Left ventricle myocardium inferior (tissue), 1 donor: ENCODE results near the gene MAP6. TPM values are rescaled to one million over a fixed set of nuclear protein-coding genes. Genes with fewer than 3 reads are reported as not detected.

Experiments used
- DNase-seq: peaks from one replicate; pipeline ENCODE4 v3.0.0-alpha.2; 2020
- H3K27ac ChIP-seq: fragments of 200-600 bp; replicated peaks from 2 replicates; pipeline ENCODE4 v1.8.0; 2021
- H3K27me3 ChIP-seq: fragments of 200-600 bp; 2 replicates; pipeline ENCODE4 v1.8.0; 2021; ENCODE audit warnings: low read depth
- H3K36me3 ChIP-seq: fragments of 200-600 bp; 2 replicates; pipeline ENCODE4 v1.8.0; 2021
- H3K4me1 ChIP-seq: fragments of 200-600 bp; 2 replicates; pipeline ENCODE4 v1.8.0; 2021
- H3K4me3 ChIP-seq: fragments of 200-600 bp; 2 replicates; pipeline ENCODE4 v1.8.0; 2021; ENCODE audit warnings: mild to moderate bottlenecking, moderate library complexity
- H3K9me3 ChIP-seq: fragments of 200-600 bp; replicated peaks from 2 replicates; pipeline ENCODE4 v1.8.0; 2021
- CTCF ChIP-seq: fragments of 200-600 bp; IDR thresholded peaks from 2 replicates; pipeline ENCODE4 v1.8.0; 2021; ENCODE audit warnings: antibody characterized with exemption, mild to moderate bottlenecking, borderline replicate concordance
- intact Hi-C: fragments of 100-400 bp; cut with micrococcal nuclease; formaldehyde crosslinking; loops from one replicate; pipeline ENCODE4 v1.11.0; 2022
- total RNA-seq: library from RNA; stranded (reverse); fragmentation: NEBNext Ultra II Directional; extraction: Animal tissue kit (Norgen Biotek cat#: 25700); gene quantifications from one replicate; pipeline ENCODE4 v1.2.1, GENCODE V29; 2021
- donor health status: DM: no; HTN: yes; CAD: no; lungs with severe emphysema.

MAP6 gene
- total RNA-seq, 1 donor from 2014 or later, result 5.7 TPM

- DNase-seq, result no peak
- no peaks in the 10 kb centered on the region for H3K9me3 ChIP-seq
- no peak overlapping the region for H3K4me3 ChIP-seq
- H3K27ac ChIP-seq, result no peak overlapping the region
- H3K4me1 ChIP-seq, result peaks cover 20% of the 10 kb centered on the region
- intact Hi-C loops, result no loop called here
- no peaks in the 10 kb centered on the region for H3K36me3 ChIP-seq
- TF ChIP-seq CTCF, result no peak
- H3K27me3 ChIP-seq, result peaks cover 14% of the 10 kb centered on the region
Observed at GRCh38 chr11:75665126-75665525, 3.7 kb downstream of the MAP6 start.

GRCh38 chr11:75664389-75664788 is 4.4 kb downstream of the MAP6 start:
- DNase-seq, result no peak
- Histone ChIP-seq H3K4me1 (peaks cover 20% of the 10 kb centered on the region), H3K4me3 (no peak overlapping the region), H3K9me3 (no peaks in the 10 kb centered on the region), H3K27ac (no peak overlapping the region), H3K36me3 (no peaks in the 10 kb centered on the region), H3K27me3 (peaks cover 6% of the 10 kb centered on the region)
- no peak for TF ChIP-seq CTCF
- intact Hi-C loops, result no loop called here

GRCh38 chr11:75663808-75664207 is 5.0 kb downstream of the MAP6 start:
- H3K36me3 ChIP-seq, result no peaks in the 10 kb centered on the region
- no peak for TF ChIP-seq CTCF
- no peak overlapping the region for H3K27ac ChIP-seq
- no peaks in the 10 kb centered on the region for H3K9me3 ChIP-seq
- no peak overlapping the region for H3K4me3 ChIP-seq
- intact Hi-C loops, result no loop called here
- peaks cover 5% of the 10 kb centered on the region for H3K27me3 ChIP-seq
- DNase-seq, result no peak
- peaks cover 18% of the 10 kb centered on the region for H3K4me1 ChIP-seq

- no peaks in the 10 kb centered on the region for H3K9me3 ChIP-seq
- no peaks in the 10 kb centered on the region for H3K27me3 ChIP-seq
- DNase-seq, result no peak
- no peak for TF ChIP-seq CTCF
- H3K4me3 ChIP-seq, result no peak overlapping the region
- no peaks in the 10 kb centered on the region for H3K36me3 ChIP-seq
- peaks cover 14% of the 10 kb centered on the region for H3K4me1 ChIP-seq
- no peak overlapping the region for H3K27ac ChIP-seq
- intact Hi-C loops, result no loop called here
Observed at GRCh38 chr11:75659836-75660235, 9.0 kb downstream of the MAP6 start.

GRCh38 chr11:75656044-75656727 is 12.7 kb downstream of the MAP6 start:
- no peak overlapping the region for H3K27ac ChIP-seq
- no peak for TF ChIP-seq CTCF

GRCh38 chr11:75655605-75656004 is 13.2 kb downstream of the MAP6 start:
- H3K4me1 ChIP-seq, result peaks cover 25% of the 10 kb centered on the region
- H3K36me3 ChIP-seq, result no peaks in the 10 kb centered on the region
- H3K4me3 ChIP-seq, result no peak overlapping the region
- intact Hi-C loops, result no loop called here
- no peak for DNase-seq
- H3K27me3 ChIP-seq, result no peaks in the 10 kb centered on the region
- H3K9me3 ChIP-seq, result no peaks in the 10 kb centered on the region
- no peak for TF ChIP-seq CTCF
- no peak overlapping the region for H3K27ac ChIP-seq

More at GRCh38 chr11:75656044-75656727, 12.7 kb downstream of the MAP6 start:
- no peaks in the 10 kb centered on the region for H3K9me3 ChIP-seq
- DNase-seq, result no peak
- no peaks in the 10 kb centered on the region for H3K27me3 ChIP-seq
- intact Hi-C loops, result no loop called here
- no peak overlapping the region for H3K4me3 ChIP-seq
- H3K4me1 ChIP-seq, result peaks cover 19% of the 10 kb centered on the region
- no peaks in the 10 kb centered on the region for H3K36me3 ChIP-seq
